DMS 273 (cell line): ENCODE measurements around the gene ZSCAN1.
"Not testable (repeated sequence)": the region's sequence is repeated elsewhere in the genome, so short reads cannot be mapped to it uniquely, and the experiment has no call there.

Experiments
- DNase-seq: peaks from one replicate; lab custom pipeline; 2025; ENCODE audit not compliant: unreplicated experiment; lab: John Stamatoyannopoulos, UW

ZSCAN1 gene

DNA sequence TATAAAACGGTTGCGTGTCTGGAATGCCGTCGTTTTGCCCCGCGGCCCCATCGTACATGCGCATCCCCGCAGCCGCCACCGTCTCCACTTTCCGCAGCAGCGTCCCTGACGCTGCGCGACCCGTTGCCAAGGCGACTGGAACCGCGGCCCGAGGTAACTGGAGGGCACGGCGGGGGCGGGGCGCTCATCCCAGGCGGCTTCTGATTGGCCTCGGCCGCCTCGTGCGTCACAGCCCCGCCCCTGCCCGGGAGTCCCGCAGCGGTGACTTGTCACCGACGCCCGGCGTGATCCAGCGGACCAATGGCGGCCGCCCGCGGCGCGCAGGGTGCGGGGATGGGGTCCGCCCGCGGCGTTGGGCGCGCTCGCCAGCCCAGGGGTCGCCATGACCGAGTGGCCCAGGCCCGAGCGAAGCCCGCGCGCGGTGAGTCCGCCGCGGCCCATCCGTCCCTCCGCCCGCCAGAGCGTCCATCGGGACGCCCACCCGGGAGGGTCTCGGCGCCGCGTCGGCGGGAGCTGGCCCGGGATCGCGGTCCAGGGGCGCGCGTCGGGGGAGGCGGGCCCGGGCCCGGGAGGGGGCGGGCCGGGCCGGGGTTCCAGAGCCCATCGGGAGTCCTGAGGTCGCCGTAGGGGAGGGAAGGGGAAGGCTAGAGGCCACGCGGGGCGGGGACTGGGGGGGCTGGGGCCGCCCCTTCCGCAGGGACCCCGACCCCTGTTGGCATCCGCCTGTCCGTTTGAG lies at the start of gene ZSCAN1:
TSS of gene ZSCAN1 (plus strand) at position 285 of the 736 bp plus-strand sequence. CDS start 3,812 bp downstream, outside the sequence.
- DNase-seq, result peak; percentile 96

DNA sequence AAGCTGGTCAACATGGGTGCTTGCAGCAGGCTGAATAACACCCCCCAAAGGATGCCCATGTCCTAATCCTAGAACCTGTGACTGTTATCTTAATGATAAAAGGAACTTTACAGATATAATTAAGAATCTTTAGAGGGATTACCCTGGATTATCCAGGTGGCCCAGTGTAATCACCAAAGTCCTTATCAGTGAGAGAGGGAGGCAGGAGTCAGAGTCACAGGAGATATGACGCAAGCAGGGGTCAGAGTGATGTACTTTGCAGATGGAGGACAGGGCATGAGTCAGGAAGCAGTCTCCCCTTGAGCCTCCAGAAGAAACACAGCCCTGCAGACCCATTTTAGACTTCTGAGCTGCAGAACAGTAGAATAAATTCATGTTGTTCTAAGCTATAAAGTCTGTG lies 41.0 kb upstream of the ZSCAN1 start:
- DNase-seq, result no peak

GRCh38 chr19:58000677-58001076 lies 33.1 kb upstream of the ZSCAN1 start:
- DNase-seq, result no peak

DNA sequence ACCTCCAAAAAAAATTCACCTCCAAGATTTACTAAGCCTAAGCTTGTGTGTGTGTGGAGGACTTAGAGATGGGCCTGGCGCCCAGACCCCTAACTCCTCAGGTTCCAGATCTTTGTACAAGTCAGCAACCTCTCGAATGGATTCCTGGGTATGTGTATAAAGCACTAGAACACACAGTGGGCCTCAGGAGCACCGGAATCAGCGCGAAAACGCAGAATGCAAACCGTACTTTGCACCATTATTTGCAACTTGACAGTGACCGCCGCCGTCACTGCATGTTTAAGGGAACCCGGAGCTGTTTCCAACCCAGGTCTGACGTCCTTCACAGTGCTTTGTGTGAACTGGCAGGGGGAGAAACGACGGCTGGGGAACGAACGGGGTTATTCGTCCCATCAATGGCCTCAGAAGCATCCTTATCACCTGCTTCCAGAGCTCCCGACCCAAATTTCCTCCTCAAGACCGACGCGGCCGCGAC lies 31.9 kb upstream of the ZSCAN1 start:
- DNase-seq, result no peak

DNA sequence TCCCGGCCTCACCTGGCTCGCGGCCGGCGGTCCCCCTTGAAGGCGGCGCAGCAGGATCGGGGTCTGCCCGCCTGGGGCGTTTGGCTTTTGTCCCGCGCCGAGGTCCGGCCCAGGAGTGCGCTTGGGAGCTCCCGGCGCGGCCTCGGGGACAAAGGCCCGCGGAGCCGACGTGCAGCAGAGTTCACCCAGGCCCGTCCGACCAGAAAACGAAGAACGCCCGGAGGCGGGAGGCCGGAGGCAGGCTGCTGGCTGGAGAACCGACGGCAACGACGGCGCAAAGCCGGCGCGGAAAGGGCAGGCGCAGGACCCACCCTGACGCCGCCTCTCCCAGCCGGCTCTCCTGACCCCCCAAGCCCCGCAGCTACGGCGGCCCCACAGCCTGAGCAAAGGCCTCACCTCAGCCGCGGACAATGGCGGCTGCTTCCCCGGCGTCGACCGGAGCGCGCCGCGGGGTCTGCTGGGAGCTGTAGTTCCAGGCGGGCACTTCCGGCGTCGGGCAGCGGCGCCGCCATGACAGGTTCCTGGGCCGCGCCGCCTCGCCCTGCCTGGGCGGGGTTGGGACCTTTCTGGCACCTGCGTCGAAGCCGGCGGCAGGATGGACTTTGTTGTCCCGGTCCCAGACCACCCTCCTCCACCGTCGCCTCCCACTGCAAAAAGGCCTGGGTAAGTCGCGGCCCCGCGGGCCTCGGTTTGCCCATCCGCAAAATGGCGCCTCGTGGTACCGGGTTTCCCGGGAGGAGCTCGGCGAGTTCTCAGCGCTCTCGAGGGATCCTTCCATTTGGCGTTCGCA lies 31.2 kb upstream of the ZSCAN1 start, which contains the start of gene ZNF606:
TSS of gene ZNF606 (minus strand) at position 437 of the 790 bp plus-strand sequence. CDS start 1,501 bp downstream, outside the sequence.
- peak; percentile 95 for DNase-seq

DNA sequence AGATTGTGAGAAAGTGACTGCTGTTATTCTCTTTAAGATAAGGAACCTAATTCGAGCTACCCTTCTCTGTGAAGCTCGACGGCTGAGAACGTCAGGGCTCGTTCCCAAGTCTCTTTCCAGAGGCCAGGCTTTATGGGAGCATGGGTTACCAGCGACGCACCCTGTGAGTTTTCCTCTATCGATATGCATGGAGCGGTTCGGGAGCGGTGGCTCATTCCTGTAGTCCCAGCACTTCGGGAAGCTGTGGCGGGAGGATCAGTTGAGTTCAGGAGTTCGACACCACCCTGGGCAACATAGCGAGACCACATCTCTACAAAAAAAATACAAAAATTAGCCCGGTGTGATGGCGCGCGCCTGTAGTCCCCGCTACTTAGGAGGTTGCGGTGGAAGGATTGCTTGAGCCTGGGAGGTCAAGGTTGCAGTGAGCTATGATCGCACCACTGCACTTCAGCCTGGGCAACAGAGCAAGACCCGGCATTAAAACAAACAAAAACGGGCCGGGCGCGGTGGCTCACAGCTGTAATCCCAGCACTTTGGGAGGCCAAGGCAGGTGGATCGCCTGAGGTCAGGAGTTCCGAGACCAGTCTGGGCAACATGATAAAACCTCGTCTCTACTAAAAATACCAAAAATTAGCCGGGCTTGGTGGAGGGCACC lies 30.5 kb upstream of the ZSCAN1 start:
- DNase-seq, result no peak

DNA sequence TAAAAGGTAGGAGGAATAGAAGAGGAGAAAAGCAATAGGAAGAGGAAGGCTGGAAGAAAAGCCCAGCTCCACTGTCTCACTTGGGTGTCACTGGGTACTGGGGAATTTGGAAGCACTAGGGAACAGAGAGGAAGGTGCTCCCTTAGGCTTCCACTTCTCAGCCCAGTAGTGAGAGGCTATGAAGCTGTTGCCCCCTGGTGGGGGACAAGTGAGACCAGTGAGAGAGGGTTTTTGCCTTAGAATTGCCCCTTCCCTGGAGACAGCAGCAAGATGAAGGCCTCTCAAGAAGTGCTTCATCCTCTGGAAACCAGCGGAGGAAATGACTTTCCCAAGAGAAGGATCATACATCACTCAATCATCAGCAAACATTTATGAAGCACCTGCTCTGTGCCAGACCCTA lies 26.5 kb upstream of the ZSCAN1 start:
- peak; percentile 49 for DNase-seq

DNA sequence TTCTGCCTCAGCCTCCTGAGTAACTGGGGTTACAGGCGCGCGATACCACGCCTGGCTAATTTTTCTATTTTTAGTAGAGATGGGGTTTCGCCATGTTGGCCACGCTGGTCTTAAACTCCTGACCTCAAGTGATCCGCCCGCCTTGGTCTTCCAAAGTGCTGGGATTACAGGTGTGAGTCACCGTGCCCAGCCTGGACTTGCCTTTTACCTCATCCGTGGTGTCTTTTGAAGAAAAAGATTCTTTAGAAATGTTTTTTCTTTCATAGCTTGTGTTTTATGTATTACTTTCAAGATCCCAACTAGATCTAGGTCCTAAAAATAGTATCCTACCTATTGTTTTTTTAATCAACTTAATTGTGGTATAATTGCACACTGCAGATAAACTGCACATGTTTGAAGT lies 24.9 kb upstream of the ZSCAN1 start:
- not testable (repeated sequence) for DNase-seq

DNA sequence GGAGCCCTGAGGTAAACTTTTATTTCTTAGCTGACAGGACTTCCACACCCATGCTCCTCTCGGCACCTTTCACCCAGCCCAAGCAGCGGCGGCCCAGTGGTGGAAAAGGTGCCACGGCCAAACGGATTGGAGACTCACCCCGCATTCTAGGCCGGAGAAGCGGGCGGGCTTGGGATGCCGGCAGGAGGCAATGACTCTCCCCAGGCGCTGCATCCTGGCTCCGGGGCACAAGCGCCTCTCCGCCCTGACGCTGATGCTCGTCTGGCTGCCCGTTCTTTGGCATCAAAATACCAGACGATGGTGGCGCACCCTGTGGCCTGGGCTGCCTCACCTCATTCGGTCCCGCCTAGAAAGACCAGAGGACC lies 24.5 kb upstream of the ZSCAN1 start:
- DNase-seq, result no peak

DNA sequence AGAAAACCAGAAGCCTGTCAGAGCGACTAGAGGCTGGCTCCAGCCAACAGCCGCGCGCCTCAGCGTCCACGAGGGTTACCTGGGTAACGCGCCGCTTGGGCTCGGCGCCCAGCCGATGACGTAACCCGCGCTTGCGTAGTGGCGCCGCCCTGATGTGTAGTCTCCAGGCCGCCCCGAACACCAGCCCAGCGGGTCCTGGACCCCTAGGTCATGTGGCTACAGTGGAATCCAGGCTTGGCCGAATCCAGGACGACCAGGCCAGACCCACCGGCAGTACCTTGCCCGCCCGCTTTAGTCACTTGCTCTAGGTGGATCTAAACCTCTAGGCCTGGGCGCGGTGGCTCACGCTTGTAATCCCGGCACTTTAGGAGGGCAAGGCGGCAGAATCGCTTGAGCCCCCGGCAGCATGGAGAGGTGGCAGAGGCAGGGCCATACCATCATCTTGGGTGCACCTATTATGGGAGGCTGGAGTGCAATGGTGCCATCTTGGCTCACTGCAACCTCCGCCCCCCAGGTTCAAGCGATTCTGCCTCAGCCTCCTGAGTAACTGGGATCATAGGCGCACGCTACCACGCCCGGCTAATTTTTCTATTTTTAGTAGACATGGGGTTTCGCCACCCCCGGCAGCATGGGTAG lies 24.0 kb upstream of the ZSCAN1 start:
- peak; percentile 96 for DNase-seq

DNA sequence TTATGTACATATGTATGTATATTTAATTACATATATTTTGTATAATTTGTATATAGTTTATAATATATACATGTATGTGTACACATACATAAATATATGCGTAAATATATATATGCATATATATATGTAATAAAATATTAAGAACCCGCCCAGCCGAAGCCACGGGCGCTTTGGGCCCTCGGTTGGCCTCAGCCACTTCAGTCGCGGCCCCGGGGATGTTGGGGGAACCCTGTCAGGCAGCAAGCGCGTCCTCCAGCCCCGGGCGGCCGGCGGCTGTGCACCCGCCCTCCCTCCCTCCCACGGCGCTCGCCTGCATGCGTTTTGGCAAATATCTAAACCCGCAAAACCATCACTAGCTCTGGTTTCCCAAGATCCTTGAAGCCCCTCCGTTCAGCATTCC lies 23.3 kb upstream of the ZSCAN1 start:
- no peak for DNase-seq

- DNase-seq, result no peak
Observed at GRCh38 chr19:58014141-58014540, 19.7 kb upstream of the ZSCAN1 start.

DNA sequence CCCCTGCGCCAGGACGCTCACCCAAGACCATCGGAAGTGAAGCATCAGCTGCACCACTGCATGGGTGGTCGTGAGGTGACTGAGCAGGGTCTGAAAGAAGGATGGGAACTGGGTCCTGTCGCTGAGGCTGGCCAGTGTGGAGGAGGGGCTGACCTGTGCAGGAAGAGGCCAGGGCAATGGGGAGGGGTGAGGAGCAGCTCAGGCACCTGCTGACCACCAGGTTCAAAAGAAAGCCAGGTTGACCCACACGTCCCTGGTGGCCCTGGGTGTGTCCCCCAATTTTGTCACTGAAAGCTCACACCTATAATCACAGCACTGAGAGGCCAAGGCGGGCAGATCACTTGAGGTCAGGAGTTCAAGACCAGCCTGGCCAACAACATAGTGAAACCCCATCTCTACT lies 13.7 kb upstream of the ZSCAN1 start:
- DNase-seq, result no peak

DNA sequence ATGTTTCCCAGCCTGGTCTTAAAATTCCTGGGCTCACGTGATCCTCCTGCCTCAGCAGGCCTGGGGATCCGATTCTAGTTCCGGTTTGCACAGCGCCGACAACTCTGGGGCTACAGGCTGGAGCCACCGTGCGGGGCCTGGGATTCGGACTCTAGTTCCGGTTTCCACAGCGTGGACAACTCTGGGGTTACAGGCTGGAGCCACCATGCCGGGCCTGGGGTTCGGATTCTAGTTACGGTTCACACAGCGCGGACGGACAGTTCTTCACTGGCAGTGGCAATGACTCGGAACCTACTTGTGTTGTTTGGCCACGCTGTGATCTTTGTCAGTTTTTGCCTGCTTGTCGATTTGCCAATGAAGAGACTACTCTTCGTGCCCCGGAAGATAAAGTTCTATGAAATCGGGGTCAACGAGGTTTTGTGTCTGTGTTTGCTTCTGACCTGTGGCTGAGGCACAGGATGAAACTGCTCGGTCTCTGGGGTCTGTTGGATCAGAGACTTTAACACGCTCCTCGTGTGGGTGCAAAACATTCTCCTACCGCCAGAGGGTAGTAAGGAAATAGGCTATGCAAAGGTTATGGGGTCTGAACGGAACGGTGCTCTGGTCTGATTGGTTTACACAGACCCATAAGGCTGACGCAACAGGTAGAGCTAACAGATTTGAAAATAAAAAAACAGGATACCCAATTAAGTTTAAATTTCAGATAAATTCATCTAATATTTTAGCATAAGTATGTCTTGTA lies 12.1 kb upstream of the ZSCAN1 start:
- DNase-seq, result peak; percentile 81

GRCh38 chr19:58022283-58022660 lies 11.6 kb upstream of the ZSCAN1 start:
- no peak for DNase-seq

DNA sequence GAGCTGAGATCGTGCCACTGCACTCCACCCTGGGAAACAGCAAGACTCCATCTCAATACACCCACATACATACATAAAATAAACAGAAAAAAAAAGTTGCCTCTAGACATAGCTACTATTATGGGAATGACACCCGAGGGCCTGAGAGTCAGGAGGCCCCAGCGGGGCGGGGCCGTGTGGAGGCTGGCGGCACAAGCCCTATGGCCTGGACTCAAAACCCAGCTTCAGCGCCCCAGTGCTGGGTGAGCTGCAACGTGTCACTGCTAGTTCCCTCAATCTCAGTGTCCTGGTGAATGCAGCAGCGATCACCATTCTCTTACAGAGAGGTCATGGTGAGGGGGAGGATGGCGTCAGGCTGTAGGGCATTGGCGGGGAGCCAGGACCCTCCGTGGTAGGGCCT lies 9.2 kb upstream of the ZSCAN1 start:
- no peak for DNase-seq

GRCh38 chr19:58034477-58034793 lies 610 bp downstream of the ZSCAN1 start:
- no peak for DNase-seq

- no peak for DNase-seq
Observed at GRCh38 chr19:58035863-58036262, 2.0 kb downstream of the ZSCAN1 start.

DNA sequence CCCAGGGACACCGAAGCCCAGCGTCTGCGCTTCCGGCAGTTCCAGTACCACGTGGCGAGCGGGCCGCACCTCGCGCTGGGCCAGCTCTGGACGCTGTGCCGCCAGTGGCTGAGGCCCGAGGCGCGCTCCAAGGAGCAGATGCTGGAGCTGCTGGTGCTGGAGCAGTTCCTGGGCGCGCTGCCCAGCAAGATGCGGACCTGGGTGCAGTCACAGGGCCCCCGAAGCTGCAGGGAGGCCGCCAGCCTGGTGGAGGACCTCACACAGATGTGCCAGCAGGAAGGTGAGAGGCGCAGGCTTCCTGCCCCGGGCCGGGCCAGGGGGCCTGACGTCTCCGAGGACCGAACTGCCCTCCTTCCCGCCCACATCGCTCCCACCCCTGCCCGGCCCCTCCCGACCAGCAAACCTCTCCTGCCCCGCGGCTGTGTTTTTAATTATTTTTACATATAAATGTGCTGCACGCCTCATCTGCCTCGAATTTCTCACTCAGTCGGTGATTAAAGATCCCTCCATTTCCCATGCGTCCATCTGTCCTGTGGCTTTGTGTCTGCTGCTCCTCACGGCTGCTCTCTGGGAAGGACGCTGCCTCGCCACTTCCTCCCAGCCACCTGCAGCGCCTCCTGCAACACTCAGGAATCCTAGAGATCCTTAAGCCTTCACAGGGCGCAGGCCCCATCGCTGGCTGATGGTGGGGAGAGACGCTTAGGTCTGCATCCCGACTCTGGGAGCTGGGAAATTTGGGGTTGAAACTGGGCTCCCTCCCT lies 4.3 kb downstream of the ZSCAN1 start:
- peak; percentile 87 for DNase-seq

GRCh38 chr19:58038688-58039204 lies 4.9 kb downstream of the ZSCAN1 start:
- DNase-seq, result no peak
